Adipocyte (in vitro differentiated cells): ENCODE data around the gene QRFP.

Experiments
- DNase-seq: peaks from one replicate; pipeline ENCODE4 v3.0.0-alpha.2; 2015; ENCODE audit warnings: low read depth
- H3K27me3 ChIP-seq: replicated peaks from 2 replicates; pipeline ENCODE4 v1.7.0; 2013; ENCODE audit warnings: mild to moderate bottlenecking, low read length, moderate library complexity; ENCODE audit not compliant: control insufficient read depth, insufficient read depth
- H3K36me3 ChIP-seq: 2 replicates; pipeline ENCODE4 v1.7.0; 2013; ENCODE audit warnings: low read length, mild to moderate bottlenecking, moderate library complexity; ENCODE audit not compliant: control insufficient read depth, insufficient read depth, severe bottlenecking
- H3K4me1 ChIP-seq: 2 replicates; pipeline ENCODE4 v1.7.0; 2013; ENCODE audit warnings: mild to moderate bottlenecking, low read length, moderate library complexity; ENCODE audit not compliant: control insufficient read depth, insufficient read depth
- H3K4me3 ChIP-seq: 2 replicates; pipeline ENCODE4 v1.7.0; 2013; ENCODE audit warnings: mild to moderate bottlenecking, low read length, moderate library complexity
- H3K9ac ChIP-seq: 2 replicates; pipeline ENCODE4 v1.7.0; 2013; ENCODE audit warnings: mild to moderate bottlenecking, low read length, moderate library complexity
- H3K9me3 ChIP-seq: 2 replicates; pipeline ENCODE4 v1.7.0; 2013; ENCODE audit warnings: mild to moderate bottlenecking, low read length, moderate library complexity; ENCODE audit not compliant: control insufficient read depth

The QRFP gene

GRCh38 chr9:130872093-130872492 lies 24.5 kb downstream of the QRFP start:
- no peaks in the 10 kb centered on the region for H3K27me3 ChIP-seq
- peaks cover 59% of the 10 kb centered on the region for H3K36me3 ChIP-seq
- H3K4me1 ChIP-seq = peaks cover 42% of the 10 kb centered on the region
- no peak overlapping the region for H3K9ac ChIP-seq
- no peaks in the 10 kb centered on the region for H3K9me3 ChIP-seq
- DNase-seq = no peak
- H3K4me3 ChIP-seq = no peak overlapping the region

GRCh38 chr9:130871395-130872062 lies 25.1 kb downstream of the QRFP start:
- Histone ChIP-seq H3K4me3 (no peak overlapping the region), H3K9me3 (no peaks in the 10 kb centered on the region), H3K36me3 (peaks cover 56% of the 10 kb centered on the region), H3K27me3 (no peaks in the 10 kb centered on the region), H3K9ac (no peak overlapping the region), H3K4me1 (peaks cover 43% of the 10 kb centered on the region)
- no peak for DNase-seq

GRCh38 chr9:130870491-130871381 lies 25.9 kb downstream of the QRFP start:
- H3K4me3 ChIP-seq = no peak overlapping the region
- peak; percentile 38 for DNase-seq
- peak overlapping the region; percentile 25 for H3K9ac ChIP-seq
- H3K9me3 ChIP-seq = no peaks in the 10 kb centered on the region
- no peaks in the 10 kb centered on the region for H3K27me3 ChIP-seq
- H3K4me1 ChIP-seq = peaks cover 46% of the 10 kb centered on the region
- H3K36me3 ChIP-seq = peaks cover 52% of the 10 kb centered on the region

- Histone ChIP-seq H3K36me3 (peaks cover 53% of the 10 kb centered on the region), H3K4me1 (peaks cover 46% of the 10 kb centered on the region), H3K9me3 (no peaks in the 10 kb centered on the region), H3K9ac (no peak overlapping the region), H3K4me3 (no peak overlapping the region), H3K27me3 (no peaks in the 10 kb centered on the region)
- peak; percentile 28 for DNase-seq
Observed at GRCh38 chr9:130869250-130869649, 27.4 kb downstream of the QRFP start.

- peaks cover 53% of the 10 kb centered on the region for H3K36me3 ChIP-seq
- DNase-seq = peak; percentile 19
- H3K27me3 ChIP-seq = no peaks in the 10 kb centered on the region
Observed at GRCh38 chr9:130868230-130868629, 28.4 kb downstream of the QRFP start.

GRCh38 chr9:130867556-130867955 lies 29.1 kb downstream of the QRFP start:
- H3K9me3 ChIP-seq = no peaks in the 10 kb centered on the region
- H3K36me3 ChIP-seq = peaks cover 54% of the 10 kb centered on the region
- H3K27me3 ChIP-seq = no peaks in the 10 kb centered on the region
- no peak for DNase-seq
- peaks cover 48% of the 10 kb centered on the region for H3K4me1 ChIP-seq
- peak overlapping the region; percentile 48 for H3K9ac ChIP-seq
- H3K4me3 ChIP-seq = no peak overlapping the region

More at GRCh38 chr9:130868230-130868629, 28.4 kb downstream of the QRFP start:
- H3K9ac ChIP-seq = no peak overlapping the region
- no peak overlapping the region for H3K4me3 ChIP-seq
- H3K4me1 ChIP-seq = peaks cover 50% of the 10 kb centered on the region
- H3K9me3 ChIP-seq = no peaks in the 10 kb centered on the region

GRCh38 chr9:130866474-130866965 lies 30.1 kb downstream of the QRFP start:
- peak; percentile 86 for DNase-seq
- no peaks in the 10 kb centered on the region for H3K27me3 ChIP-seq
- no peaks in the 10 kb centered on the region for H3K9me3 ChIP-seq
- H3K4me3 ChIP-seq = no peak overlapping the region
- no peak overlapping the region for H3K9ac ChIP-seq
- peaks cover 56% of the 10 kb centered on the region for H3K4me1 ChIP-seq
- peaks cover 48% of the 10 kb centered on the region for H3K36me3 ChIP-seq

- H3K9me3 ChIP-seq = no peaks in the 10 kb centered on the region
- no peak for DNase-seq
- no peak overlapping the region for H3K9ac ChIP-seq
- H3K36me3 ChIP-seq = peaks cover 43% of the 10 kb centered on the region
- no peaks in the 10 kb centered on the region for H3K27me3 ChIP-seq
- no peak overlapping the region for H3K4me3 ChIP-seq
- peaks cover 62% of the 10 kb centered on the region for H3K4me1 ChIP-seq
Observed at GRCh38 chr9:130865921-130866320, 30.7 kb downstream of the QRFP start.

- no peaks in the 10 kb centered on the region for H3K27me3 ChIP-seq
- H3K9me3 ChIP-seq = no peaks in the 10 kb centered on the region
- H3K9ac ChIP-seq = no peak overlapping the region
- H3K36me3 ChIP-seq = peaks cover 38% of the 10 kb centered on the region
- DNase-seq = no peak
- H3K4me3 ChIP-seq = no peak overlapping the region
- peaks cover 63% of the 10 kb centered on the region for H3K4me1 ChIP-seq
Observed at GRCh38 chr9:130864541-130864940, 32.1 kb downstream of the QRFP start.

GRCh38 chr9:130862747-130863146 lies 33.9 kb downstream of the QRFP start:
- DNase-seq = no peak
- H3K27me3 ChIP-seq = no peaks in the 10 kb centered on the region
- no peaks in the 10 kb centered on the region for H3K9me3 ChIP-seq
- H3K4me3 ChIP-seq = no peak overlapping the region
- peaks cover 38% of the 10 kb centered on the region for H3K36me3 ChIP-seq
- H3K9ac ChIP-seq = peak overlapping the region; percentile 7
- peaks cover 73% of the 10 kb centered on the region for H3K4me1 ChIP-seq

- H3K36me3 ChIP-seq = peaks cover 39% of the 10 kb centered on the region
- H3K9ac ChIP-seq = peak overlapping the region; percentile 7
- H3K4me3 ChIP-seq = no peak overlapping the region
- no peaks in the 10 kb centered on the region for H3K9me3 ChIP-seq
- no peaks in the 10 kb centered on the region for H3K27me3 ChIP-seq
- peaks cover 72% of the 10 kb centered on the region for H3K4me1 ChIP-seq
- no peak for DNase-seq
Observed at GRCh38 chr9:130862217-130862616, 34.4 kb downstream of the QRFP start.
